SH-SY5Y (cell line): ENCODE data around the gene IBA57.

Experiments used
- GATA2 ChIP-seq: IDR thresholded peaks from 2 replicates; pipeline ENCODE4 v1.6.1; 2011; ENCODE audit warnings: mild to moderate bottlenecking, low read depth, low read length
- GATA3 ChIP-seq: IDR thresholded peaks from 2 replicates; pipeline ENCODE4 v1.6.1; 2011; ENCODE audit warnings: low read depth, mild to moderate bottlenecking, low read length, moderate library complexity

GRCh38 chr1:228147151-228147693, 18.4 kb upstream of the IBA57 start:
- TF ChIP-seq GATA3 (no peak), GATA2 (no peak)
